ENCODE data around the gene HYAL3.
"Not testable (repeated sequence)": the region's sequence is repeated elsewhere in the genome, so short reads cannot be mapped to it uniquely, and the experiment has no call there.

HYAL3 gene

DNA sequence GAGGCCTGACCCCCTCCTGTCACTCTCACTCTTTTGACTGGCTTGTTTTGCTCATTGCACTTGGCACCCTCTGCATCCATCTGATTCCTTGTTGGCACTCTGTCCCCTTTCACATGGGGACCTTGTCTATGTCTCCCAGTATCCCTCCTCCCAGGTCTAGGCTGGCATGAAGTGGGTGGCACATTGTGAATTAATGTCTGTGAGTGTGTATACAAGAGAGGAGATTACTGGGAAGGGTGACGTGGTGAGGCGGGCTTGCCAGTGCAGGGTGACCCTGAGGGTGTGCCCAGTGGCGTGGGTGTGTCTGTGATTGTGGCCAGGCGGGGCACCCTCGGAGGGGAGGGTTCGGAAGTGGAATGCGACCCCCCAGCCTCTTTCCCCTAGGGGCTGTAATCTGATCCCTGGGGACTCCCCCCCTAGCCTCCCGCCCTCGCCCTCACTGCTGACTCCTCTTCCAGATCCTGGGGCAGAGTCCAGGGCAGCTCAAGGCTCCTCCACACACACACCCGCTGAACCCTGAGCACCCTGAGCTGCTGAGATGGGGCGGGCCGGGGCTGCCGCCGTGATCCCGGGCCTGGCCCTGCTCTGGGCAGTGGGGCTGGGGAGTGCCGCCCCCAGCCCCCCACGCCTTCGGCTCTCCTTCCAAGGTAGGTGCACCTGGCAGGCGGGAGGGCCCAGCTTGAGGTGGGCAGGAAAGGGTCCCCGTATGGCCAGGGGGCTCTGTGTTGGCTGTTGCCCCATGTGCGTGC lies 30.3 kb downstream of the HYAL3 start, which contains the start of gene SEMA3B:
Gene SEMA3B, plus strand, starts transcription at position 445 of the 749 bp plus-strand sequence. Its CDS starts 94 bp downstream, at position 539.
- no peak for DNase-seq

DNA sequence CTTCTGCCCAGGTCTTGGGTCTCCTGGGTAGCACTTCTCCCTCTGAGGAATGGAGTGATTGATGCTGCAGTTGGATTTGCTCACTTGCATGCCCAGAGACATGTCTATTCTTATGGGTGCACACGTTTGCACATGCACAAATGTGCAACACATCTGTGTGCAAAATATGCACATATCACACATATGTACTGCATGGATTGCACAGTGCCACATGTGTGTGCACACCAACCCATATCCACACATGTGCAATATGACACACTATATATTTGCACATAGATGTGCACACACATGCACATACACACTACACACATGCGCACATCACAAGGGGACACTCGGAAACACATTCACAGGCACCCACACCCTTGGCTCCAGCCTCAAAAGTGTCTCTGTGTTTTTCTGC lies 30.9 kb downstream of the HYAL3 start:
- no peak for DNase-seq

DNA sequence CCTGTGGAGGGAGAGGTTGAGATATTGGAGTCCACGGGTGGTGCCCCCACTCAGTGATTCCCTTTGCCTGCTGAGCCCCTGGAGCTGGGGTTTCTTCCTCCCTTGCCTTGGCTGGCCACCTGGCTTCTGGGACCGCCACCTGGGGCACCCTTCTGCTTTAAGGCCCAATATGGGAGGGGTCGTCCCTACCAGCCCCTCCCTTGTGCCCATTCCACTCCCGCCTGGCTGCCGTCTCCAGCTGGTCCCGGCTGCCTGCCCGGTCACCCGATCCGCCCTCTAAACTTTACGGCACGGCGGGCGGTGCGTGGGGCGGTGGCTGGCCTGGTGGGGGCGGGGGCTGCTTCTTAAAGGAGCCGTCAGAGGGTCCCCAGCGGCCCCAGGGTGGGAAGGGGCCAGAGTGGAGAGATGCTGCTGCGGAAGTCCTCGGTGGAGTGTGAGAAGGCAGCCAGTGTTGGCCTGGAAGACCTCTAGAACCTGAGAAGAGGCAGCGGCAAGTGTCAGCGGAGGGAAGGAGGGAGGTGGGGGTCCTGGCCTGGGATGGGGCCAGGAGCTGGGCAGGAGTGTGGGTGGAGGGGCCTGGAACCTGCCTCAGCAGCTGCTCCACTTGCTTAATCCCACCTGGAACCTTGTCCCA lies 31.8 kb downstream of the HYAL3 start:
- DNase-seq, result no peak

DNA sequence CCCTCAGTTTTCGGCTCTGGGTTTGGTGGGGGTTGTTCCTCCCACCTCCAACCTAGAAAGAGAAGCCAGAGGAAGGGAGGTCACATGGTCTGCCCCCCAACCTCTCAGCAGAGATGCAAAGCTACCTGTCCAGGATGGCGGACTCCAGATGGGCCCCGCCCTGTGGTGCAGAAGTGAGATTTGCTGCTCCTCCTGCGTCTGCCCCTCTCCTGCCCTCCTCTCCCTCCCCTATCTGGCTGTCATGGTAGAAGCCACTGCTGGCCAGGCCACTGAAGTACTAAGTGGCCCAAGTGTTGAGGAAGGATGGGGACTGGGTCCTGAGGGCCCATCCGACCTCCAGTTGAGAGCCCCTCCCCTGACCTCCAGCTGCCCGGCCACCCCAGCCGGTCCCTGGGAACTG lies 32.4 kb downstream of the HYAL3 start:
- no peak for DNase-seq

DNA sequence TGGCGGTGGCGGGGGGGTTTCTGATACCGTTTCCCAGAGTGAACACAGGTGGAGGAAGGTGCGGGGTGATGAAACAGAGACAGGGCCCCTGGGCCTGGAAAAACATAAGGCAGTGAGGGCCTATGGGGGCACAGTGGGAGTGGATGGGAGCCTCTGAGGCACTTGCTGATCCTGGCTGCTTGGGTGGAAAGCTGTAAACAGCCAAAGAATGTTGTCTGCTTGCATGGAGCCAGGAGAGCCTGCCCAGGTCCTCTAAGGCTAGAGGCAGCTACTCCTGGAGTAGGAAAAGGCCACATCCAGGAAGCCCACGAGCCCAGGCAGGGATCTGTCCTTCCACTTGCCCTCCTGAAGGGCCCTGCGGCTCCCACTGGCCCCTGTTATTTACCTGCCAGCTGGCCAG lies 33.2 kb downstream of the HYAL3 start:
- no peak for DNase-seq

DNA sequence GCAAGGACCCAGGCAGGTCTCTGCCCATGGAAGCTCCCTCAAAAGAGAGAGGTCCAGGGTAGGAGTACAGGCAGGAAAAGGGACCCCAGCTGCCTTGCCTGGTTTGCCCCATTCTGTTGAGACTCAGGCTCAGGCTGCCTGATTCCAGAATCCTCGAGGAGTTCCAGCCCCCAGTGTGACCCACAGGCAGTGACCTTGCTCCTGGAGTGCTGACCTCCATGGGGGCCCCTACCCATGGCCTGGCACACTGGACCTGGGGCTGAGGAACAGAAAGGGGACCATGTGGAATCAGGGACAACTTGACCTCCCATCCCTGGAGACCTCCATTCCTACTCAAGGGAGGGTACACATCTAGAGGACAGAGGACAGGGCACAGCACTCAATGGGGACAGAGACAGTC lies 33.6 kb downstream of the HYAL3 start:
- DNase-seq, result no peak

DNA sequence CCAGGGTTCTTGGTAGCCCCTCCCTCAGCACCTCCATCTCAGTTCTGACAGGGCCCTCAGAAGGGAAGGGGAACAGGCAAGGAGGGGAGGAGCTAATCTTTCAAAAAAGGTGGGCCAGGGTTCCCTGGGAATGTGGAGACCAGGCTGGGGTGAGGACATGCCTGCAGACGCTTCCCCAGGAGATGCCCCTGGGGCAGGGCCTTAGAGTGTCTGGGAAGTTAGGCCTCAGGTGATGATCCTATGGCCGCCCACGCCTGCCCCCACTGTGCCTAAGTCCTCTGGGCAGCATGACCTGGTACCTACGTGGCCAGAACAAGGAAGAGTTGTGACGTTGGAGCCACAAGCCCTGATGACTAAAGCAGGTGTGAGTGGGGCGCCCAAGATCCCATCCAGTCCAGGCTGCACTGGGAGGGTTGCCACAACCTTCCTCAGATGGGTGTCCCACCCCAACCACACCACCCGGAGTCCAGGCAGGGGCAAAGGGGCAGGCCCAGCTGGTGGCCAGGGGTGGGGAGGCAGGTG lies 34.2 kb downstream of the HYAL3 start:
- no peak for DNase-seq

DNA sequence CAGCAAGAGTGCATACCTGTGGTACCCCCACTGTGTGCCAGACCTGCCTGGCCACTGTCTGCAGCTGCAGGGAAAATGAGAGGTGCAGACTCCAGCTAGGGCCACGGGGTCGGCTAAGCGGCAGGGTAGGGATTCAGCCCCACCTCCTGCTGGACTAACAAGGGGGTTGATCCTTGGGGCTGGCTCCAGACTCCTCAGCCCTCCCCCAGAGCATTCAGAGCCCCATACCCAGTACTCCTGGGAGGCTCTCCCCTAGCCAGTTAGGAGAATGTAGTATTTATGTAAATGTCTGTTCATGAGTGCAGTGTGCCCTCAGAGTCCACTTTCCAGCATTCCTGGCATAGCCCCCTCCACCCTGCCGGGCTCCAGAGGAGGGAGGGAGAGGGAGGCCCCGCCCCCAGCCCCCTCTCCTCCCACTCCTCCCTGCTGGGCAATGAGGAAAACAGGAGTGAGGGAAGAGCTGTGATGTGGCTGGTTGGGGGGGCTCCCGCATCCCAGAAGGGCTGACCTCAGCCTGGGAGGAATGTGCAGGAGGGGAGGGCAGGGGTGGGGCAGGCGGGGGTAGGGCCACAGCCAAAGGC lies 34.7 kb downstream of the HYAL3 start:
- DNase-seq, result no peak

DNA sequence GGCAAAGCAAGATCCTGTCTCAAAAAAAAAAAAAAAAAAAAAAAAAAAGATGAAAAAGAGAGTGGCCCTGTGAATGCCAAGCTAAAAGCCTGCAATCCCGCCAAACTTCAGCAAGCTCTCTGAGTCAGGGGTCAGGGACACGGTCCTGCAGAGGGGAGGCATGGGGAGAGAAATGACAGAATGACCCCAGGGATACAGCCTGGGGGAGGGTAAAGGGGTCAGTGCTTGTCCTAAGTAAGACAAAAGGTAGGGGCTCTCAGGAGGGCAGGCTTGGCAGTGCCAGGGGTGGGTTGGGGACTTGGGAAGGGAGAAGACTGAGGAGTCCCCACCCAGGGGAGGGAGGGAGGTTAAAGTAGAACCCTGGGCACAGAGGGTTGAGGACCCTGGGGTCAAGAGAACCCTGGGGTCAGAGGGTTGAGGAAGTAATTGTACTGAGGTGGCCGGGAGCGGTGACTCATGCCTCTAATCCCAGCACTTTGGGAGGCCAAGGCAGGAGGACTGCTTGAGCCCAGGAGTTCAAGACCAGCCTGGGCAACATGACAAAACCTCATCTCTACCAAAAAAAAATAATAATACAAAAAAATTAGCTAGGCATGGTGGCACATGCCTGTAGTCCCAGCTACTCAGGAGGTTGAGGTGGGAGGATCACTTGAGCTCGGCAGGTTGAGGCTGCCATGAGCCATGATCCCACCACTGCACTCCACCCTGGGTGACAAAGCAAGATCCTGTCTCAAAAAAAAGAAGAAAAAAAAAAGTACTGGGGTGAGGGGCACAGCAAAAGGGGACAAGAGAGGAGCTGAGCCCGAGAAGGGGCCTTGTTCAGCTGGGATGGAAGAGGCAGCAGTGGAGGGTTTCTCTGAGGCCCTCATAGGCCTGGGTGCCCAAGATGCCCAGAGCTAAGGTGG lies 35.5 kb downstream of the HYAL3 start:
- no peak for DNase-seq

DNA sequence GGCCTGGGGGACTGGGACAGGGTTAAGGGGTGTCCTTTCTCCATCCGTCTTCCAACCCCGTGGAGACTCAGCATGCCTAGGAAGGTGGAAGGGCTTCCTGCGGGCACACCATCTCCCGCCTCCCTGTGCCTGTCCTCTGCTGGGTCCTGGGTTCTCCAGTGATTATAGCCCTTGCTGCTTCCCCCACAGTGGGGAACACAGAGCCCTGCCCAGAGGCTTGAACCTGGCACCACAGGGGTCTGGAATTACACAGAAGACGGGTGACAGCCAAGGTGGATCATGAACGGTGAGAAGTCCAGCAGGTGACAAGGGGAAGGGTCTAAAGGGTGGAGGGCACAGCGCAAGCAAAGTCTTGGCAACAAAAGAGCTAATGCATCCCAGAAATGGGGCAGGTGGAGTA lies 36.4 kb downstream of the HYAL3 start:
- DNase-seq, result no peak

DNA sequence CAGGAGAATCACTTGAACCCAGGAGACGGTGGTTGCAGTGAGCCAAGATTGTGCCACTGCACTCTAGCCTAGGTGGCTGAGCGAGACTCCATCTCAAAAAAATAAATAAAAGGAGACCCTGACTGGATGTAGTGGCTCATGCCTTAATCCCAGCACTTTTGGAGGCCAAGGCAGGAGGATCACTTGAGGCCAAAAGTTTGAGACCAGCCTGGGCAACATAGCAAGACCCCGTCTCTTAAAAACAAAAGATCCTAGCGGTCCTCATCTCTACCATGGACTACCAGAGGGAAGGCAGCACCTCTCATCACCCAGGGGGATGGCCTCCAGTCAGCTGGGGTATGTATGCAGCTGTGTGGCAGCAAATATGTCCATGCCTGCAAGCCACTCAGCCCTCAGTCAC lies 37.0 kb downstream of the HYAL3 start:
- DNase-seq, result not testable (repeated sequence)

DNA sequence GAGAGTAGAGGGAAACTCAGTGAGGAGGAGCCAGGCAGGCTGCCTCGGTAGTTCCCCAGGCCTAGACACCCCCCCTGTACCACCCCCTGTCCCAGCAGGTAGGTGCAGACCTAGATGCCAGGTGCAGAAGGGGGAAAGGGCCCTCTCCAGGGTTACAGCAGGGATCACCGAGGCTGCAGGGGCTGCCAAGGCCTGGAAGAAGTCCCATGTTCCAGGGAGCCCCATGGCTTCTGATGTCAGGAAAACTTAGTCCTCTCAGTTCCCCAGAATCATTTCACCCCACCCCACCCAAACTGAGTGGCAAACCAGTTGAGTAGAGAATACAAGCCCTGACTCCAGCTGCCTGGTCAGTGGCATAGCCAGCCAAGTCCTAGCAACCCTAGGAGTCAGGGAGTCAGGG lies 37.7 kb downstream of the HYAL3 start:
- no peak for DNase-seq

DNA sequence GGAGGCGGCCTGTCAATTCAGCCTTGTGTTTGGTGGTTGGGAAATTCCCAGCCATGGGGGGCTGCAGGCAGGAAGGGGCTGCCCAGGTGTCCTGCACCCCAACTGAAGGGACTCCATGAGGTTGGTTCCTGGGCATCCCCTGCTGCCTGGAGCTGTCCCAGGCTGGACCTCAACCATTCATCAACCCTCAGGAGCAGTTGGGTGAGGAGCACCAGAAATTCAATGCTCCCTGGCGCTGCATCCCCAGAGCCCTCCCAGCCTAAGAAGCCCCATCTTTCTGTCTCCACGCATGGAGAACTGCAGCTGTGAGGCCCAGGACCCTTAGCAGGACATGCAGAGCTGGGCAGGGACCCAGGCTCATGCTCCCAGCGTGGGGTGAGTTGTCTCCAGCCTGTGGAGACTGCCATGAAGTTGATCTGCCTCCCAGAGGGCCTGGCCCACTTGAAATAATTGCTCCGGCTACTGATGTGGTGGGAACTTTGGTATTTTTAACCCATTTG lies 38.2 kb downstream of the HYAL3 start:
- DNase-seq, result no peak

DNA sequence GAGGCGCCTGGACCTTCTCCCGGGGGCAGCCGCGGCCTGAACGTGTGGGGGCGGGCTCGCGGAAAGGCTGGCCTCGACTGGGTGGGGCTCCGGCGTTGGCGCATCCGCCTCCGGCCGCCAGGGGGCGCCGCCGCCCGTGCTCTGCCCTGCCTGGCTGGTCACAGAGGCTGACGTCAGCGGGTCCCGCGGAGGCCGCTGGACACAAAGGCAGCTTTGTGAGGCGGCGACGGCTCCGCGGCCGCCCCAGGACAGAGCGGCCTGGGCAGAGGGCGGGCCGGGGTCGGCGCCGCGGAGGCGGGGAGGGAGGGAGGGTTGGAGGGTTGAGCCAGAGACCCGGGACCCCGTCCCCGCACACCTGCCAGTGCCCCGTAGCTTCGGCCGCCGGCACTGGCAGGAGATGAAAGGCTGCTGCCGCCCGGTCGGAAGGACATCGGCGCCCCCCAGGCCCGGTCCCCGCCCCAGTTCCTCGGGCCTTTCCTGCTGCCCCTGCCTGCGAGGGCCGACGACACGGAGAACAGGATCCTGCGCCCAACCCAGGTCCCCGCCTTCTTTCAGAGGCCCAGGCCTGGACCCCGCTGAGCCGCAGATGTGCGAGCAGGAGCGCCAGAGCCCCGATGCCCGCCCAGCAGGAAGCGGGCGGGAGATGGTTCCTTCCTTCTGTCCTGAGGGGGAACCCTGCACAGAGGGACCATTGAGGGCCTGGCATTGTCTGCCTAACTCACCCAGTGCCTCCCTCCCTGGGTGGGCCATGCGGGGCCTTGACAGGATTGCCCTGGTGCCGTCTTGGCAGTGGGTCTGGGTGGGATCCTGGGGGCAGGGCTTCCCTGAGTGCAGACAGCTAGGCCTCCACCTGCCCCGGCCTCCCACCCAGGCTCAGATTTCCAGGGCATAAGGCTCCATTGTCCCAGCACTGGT lies 38.9 kb downstream of the HYAL3 start:
- peak; percentile 49 for DNase-seq

DNA sequence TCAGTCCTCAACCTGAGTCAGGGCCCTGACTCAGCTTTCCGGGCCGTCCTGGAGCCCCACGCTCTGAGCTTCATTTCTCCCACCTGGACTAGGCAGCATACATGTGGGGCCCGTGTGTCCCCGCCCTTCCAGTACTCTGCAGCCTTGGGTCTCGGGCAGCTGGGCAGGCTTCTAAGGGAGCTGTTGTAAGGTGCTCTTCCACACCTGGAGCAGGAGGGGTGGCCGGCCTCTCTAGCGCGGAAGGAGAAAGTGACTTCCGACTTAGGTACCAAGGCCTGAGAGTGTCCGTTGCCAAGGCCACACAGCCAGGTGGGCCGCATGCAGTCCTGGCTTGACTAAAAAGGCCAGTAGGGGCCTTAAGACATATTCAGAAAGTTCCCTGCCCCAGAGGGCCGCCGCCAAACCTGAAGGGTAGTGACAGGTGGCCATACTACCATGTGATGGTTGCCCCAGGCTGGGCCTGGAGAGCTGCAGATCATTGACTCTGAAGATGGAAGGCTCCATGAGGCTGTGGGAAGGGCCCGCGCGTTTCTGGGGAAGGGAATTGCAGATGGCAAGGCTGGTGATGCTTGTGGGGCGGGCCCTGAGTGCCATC lies 39.7 kb downstream of the HYAL3 start:
- DNase-seq, result no peak

DNA sequence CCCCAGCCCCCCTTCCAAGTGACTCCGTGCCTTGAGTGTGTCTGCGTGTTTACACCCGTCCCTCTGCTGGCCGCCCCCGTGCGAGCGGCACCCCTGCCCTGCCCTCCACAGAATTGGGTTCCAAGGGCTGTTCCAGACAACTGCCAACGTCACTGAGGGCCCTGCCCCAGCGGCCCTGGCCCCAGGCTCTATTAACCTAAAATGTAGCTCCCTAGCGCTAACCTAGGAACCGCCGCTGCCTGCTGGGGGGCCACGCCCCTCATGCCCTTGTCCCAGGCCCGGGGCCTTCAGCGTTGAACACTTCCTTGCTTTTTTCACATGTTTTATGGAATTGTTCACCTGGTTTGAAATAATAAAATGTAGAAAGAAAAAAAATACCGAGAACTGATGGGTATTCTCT lies 40.2 kb downstream of the HYAL3 start:
- DNase-seq, result no peak

DNA sequence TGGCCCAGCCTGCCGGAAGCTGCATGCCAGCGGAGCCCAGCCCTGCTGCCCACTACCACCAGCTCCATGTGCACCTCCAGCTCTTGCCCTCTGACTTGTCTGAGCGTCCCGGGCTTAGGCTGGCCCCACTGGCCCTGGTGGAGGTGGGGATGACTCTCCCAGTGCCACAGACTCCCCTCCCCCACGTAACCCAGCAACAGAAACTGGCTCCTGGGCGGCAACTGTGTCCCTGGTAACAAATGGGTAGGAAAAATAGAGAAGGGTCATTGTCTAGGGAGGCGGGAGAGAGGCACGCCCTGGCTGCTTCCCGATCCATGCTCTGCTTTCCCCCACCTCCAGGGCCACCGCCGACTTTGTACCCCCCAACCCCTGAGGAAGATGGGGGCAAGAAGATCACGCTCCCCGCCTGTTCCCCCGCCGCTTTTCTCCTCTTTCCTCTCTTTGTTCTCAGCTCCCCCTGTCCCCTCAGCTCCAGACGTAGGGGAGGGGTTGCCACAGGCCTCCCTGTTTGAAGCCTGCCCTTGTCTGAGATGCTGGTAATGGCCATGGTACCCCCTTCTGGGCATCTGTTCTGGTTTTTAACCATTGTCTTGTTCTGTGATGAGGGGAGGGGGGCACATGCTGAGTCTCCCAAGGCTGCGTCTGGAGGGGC lies 41.0 kb downstream of the HYAL3 start:
- DNase-seq, result no peak

DNA sequence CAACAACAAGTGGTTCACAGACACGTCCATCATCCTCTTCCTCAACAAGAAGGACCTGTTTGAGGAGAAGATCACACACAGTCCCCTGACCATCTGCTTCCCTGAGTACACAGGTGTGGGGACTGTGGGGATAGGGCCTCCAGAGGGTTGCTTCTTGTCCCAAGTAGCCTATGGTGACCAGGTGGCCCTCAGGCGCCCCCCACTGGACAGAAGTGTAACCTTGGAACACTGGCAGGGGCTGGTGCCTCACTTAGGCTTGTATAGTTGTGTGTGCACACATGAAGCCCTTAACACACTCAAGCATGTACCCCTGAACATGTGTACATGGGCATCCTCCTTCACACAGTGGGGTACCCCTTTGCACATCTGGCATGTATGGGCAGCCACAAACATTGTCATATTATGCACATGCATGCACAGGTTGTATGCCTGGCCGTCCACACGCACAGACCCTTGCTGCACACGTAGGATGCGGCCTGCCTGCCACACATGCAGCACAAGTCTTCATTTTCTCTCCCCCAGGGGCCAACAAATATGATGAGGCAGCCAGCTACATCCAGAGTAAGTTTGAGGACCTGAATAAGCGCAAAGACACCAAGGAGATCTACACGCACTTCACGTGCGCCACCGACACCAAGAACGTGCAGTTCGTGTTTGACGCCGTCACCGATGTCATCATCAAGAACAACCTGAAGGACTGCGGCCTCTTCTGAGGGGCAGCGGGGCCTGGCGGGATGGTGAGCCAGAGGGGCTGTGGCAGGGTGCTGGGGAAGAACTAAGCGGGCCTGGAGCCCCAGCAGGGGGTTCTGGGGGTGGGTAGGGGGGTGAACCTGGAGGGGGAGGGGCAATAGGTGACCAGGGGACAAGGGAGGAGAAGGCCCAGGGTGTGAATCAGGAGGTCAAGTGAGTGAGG lies 42.0 kb downstream of the HYAL3 start:
- no peak for DNase-seq

DNA sequence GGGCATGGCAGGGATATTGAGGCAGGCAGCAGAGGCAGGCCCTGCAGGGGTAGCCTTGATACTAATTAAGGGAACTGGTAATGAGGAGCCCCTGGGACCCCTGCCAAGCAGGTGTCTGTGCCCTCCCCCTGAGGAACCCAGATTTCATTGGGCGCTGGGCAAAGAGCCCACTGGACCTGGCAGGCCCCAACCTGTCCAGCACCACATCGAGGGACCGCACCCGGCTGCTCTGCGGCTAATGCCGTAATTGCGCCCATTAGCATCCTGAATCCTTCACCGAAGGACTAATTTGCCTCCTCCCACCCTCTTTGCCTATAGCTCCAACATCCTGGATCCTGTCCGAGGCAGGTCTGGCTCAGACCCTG lies 44.0 kb downstream of the HYAL3 start:
- no peak for DNase-seq

All from NCI-H2029 (cell line).